Measurements from ENCODE around the gene ADGRV1.
"Not testable (repeated sequence)": the region's sequence is repeated elsewhere in the genome, so short reads cannot be mapped to it uniquely, and the experiment has no call there.

The ADGRV1 gene

DNA sequence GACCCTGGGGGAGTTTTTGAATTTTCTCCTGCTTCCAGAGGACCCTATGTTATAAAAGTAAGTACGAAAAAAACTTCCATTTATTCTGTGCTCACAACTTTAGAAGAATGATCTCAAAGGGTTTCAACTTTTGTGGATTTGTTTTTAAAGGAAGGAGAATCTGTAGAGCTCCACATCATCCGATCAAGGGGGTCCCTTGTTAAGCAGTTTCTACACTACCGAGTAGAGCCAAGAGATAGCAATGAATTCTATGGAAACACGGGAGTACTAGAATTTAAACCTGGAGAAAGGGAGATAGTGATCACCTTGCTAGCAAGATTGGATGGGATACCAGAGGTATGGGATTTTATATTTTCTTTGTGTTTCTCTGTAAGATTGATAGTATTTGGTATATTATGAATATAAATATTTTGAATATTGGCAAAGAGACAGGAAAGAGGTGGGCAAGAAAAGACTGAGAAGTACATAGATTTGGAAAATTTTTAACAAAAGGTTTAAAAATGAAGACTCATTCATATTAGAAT, 84.2 kb downstream of the ADGRV1 start:
- H3K4me1 ChIP-seq (ENCODE audit: control insufficient read depth, insufficient read depth, low read length) = no peaks in the 10 kb centered on the region
- no peaks in the 10 kb centered on the region for H3K27me3 ChIP-seq (ENCODE audit: control insufficient read depth, insufficient read depth, low read length, poor library complexity, severe bottlenecking)
- H3K9me3 ChIP-seq (ENCODE audit: control insufficient read depth, low read length) = no peaks in the 10 kb centered on the region
- no peak overlapping the region for H3K4me3 ChIP-seq (ENCODE audit: insufficient read depth, low read depth, low read length)
- no peak overlapping the region for H3K27ac ChIP-seq (ENCODE audit: insufficient read depth, low read depth, low read length, poor library complexity, severe bottlenecking)
- H3K36me3 ChIP-seq (ENCODE audit: control insufficient read depth, insufficient read depth, low read length) = no peaks in the 10 kb centered on the region
- WGBS, 2 experiments = 96 to 98% methylated on average over 3 to 4 of the region's 4 CpGs

DNA sequence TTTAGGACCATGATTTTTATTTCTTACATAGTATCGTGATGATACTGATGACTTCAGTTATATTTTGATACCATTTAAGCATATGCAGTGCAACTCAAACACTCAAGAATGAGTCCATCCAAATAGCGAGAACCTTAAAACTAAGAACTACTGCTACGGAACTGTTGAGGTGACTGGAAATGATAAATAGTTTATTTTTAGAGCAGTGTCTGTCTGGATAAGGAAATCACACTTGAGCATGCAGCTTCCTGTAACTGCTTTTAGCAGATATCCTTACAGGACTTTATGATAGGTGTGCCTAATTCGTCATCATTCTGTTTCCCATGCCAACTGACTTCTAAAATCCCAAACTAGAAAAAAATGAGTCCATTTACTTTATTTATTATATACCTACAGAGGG, 85.5 kb downstream of the ADGRV1 start:
- Histone ChIP-seq H3K4me3 (ENCODE audit: insufficient read depth, low read depth, low read length) (no peak overlapping the region), H3K9me3 (ENCODE audit: control insufficient read depth, low read length) (no peaks in the 10 kb centered on the region), H3K36me3 (ENCODE audit: control insufficient read depth, insufficient read depth, low read length) (no peaks in the 10 kb centered on the region), H3K27me3 (ENCODE audit: control insufficient read depth, insufficient read depth, low read length, poor library complexity, severe bottlenecking) (no peaks in the 10 kb centered on the region), H3K27ac (ENCODE audit: insufficient read depth, low read depth, low read length, poor library complexity, severe bottlenecking) (no peak overlapping the region), H3K4me1 (ENCODE audit: control insufficient read depth, insufficient read depth, low read length) (no peaks in the 10 kb centered on the region)
- 78 to 94% methylated on average over 3 of the region's 4 CpGs for WGBS, 2 experiments

DNA sequence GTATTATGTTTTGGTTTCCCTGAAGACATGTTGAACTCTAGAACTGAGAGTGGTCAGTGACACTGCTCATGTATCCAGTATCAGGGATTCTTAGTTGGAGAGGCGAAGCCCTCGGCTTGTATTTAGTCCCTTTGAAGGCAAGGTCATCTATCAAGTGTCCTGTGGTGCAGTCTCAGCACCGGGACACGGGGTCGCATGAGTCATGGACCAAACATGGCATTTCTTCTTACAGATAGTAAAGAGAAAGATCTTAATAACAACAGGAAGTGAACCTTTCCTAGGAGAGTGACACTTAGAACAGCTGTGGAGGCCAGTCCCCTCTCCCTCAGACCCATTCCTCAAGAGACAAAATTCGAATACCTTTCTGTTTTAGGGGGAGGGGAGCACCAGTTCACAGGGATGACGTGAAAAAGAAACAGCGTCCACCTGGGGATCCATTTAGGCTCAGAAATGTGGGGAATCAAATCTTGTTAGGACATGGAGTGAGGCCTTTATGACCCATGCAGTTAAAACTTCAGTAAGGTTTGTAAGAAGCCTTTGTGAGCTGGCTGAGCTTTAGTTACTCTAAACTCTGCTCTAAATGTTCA, 86.5 kb downstream of the ADGRV1 start:
- WGBS, 2 experiments = 46 to 58% methylated on average over 8 of the region's 8 CpGs
- H3K4me1 ChIP-seq (ENCODE audit: control insufficient read depth, insufficient read depth, low read length) = no peaks in the 10 kb centered on the region
- no peaks in the 10 kb centered on the region for H3K27me3 ChIP-seq (ENCODE audit: control insufficient read depth, insufficient read depth, low read length, poor library complexity, severe bottlenecking)
- no peak overlapping the region for H3K4me3 ChIP-seq (ENCODE audit: insufficient read depth, low read depth, low read length)
- H3K36me3 ChIP-seq (ENCODE audit: control insufficient read depth, insufficient read depth, low read length) = no peaks in the 10 kb centered on the region
- H3K27ac ChIP-seq (ENCODE audit: insufficient read depth, low read depth, low read length, poor library complexity, severe bottlenecking) = no peak overlapping the region
- H3K9me3 ChIP-seq (ENCODE audit: control insufficient read depth, low read length) = no peaks in the 10 kb centered on the region

DNA sequence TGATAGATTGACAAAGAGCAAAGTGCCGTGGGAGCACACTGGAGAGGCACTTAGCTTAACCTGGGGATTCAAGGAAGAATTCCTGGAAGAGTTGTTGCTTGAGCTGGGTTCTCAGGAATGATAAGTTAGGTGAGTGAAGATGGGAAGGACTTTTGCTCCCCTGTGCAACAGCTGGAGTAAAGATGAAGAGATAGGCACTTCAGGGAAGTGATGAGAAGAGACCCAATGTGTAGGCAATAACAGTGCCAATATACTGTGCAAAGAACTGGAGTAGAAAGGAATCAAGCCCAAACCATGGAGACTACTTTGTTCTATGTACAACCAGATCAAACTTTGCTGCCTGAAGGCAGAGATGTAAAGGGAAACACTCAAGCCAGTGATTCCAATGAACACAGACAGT, 92.2 kb downstream of the ADGRV1 start:
- Histone ChIP-seq H3K4me3 (ENCODE audit: insufficient read depth, low read depth, low read length) (no peak overlapping the region), H3K9me3 (ENCODE audit: control insufficient read depth, low read length) (no peaks in the 10 kb centered on the region), H3K36me3 (ENCODE audit: control insufficient read depth, insufficient read depth, low read length) (peaks cover 3% of the 10 kb centered on the region), H3K27me3 (ENCODE audit: control insufficient read depth, insufficient read depth, low read length, poor library complexity, severe bottlenecking) (no peaks in the 10 kb centered on the region), H3K4me1 (ENCODE audit: control insufficient read depth, insufficient read depth, low read length) (no peaks in the 10 kb centered on the region), H3K27ac (ENCODE audit: insufficient read depth, low read depth, low read length, poor library complexity, severe bottlenecking) (no peak overlapping the region)
- WGBS, 2 experiments = 90 to 94% methylated on average over 1 of the region's 1 CpG

DNA sequence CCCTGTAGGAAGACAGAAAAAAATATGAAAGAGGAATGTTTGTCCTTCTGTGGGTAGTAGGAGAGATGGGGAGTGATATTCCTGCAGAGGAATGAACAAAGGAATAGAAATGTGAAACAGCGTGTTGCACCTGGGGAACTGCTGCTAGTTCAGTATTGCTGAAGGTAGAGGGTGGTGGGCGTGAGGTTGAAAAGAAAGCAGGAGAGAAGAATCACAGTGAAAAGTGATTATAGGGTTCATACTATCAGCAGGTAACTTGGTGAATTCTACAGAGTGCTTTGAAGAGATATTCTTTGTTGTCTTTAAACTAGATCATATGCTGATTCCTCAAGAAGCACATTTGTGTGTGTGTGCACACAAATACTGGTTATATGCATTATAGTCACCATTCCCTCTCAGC, 95.6 kb downstream of the ADGRV1 start:
- H3K4me1 ChIP-seq (ENCODE audit: control insufficient read depth, insufficient read depth, low read length) = no peaks in the 10 kb centered on the region
- H3K27ac ChIP-seq (ENCODE audit: insufficient read depth, low read depth, low read length, poor library complexity, severe bottlenecking) = no peak overlapping the region
- H3K4me3 ChIP-seq (ENCODE audit: insufficient read depth, low read depth, low read length) = no peak overlapping the region
- 94 to 96% methylated on average over 2 of the region's 2 CpGs for WGBS, 2 experiments
- no peaks in the 10 kb centered on the region for H3K9me3 ChIP-seq (ENCODE audit: control insufficient read depth, low read length)
- H3K27me3 ChIP-seq (ENCODE audit: control insufficient read depth, insufficient read depth, low read length, poor library complexity, severe bottlenecking) = no peaks in the 10 kb centered on the region
- peaks cover 3% of the 10 kb centered on the region for H3K36me3 ChIP-seq (ENCODE audit: control insufficient read depth, insufficient read depth, low read length)

DNA sequence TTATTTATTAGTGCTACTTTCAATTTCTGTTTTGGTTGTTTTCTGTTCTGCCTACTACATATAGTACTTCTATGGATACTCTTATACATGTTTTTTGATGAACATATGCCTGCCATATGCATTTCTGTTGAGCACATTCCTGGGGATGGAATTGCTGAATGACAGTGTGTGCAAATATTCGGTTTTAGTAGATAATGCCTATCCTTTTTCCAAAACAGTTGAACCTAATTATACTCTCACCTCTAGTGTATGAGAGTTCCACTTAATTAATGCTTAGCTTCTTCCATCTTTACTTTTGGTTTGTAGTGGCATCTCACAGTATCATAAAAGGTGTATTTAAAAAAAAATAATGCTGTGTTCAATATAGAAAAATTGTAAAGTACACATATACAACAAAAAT, 96.8 kb downstream of the ADGRV1 start:
- H3K4me1 ChIP-seq (ENCODE audit: control insufficient read depth, insufficient read depth, low read length) = no peaks in the 10 kb centered on the region
- peaks cover 3% of the 10 kb centered on the region for H3K36me3 ChIP-seq (ENCODE audit: control insufficient read depth, insufficient read depth, low read length)
- H3K27me3 ChIP-seq (ENCODE audit: control insufficient read depth, insufficient read depth, low read length, poor library complexity, severe bottlenecking) = no peaks in the 10 kb centered on the region
- H3K4me3 ChIP-seq (ENCODE audit: insufficient read depth, low read depth, low read length) = no peak overlapping the region
- no peak overlapping the region for H3K27ac ChIP-seq (ENCODE audit: insufficient read depth, low read depth, low read length, poor library complexity, severe bottlenecking)
- WGBS, 2 experiments = 88 to 100% methylated on average over 1 of the region's 1 CpG
- H3K9me3 ChIP-seq (ENCODE audit: control insufficient read depth, low read length) = no peaks in the 10 kb centered on the region

DNA sequence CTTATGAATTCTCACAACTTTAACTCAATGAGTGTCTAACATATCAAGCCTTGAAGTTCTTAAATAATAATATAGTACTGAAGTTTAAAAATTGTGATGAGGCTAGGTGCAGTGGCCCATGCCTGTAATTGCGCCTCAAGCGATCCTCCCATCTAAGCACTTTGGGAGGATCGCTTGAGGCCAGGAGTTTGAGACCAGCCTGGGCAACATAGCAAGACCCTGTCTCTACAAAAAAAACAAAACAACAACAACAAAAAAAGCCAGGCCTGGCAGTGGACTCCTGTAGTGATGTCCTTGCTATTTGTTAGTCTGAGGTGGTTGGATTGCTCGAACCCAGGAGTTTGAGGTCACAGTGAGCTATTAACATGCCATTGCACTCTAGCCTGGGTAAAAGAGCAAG, 98.4 kb downstream of the ADGRV1 start:
- peaks cover 3% of the 10 kb centered on the region for H3K36me3 ChIP-seq (ENCODE audit: control insufficient read depth, insufficient read depth, low read length)
- H3K4me3 ChIP-seq (ENCODE audit: insufficient read depth, low read depth, low read length) = no peak overlapping the region
- 95% methylated on average over 4 of the region's 4 CpGs for WGBS, 2 experiments
- H3K27ac ChIP-seq (ENCODE audit: insufficient read depth, low read depth, low read length, poor library complexity, severe bottlenecking) = no peak overlapping the region
- no peaks in the 10 kb centered on the region for H3K4me1 ChIP-seq (ENCODE audit: control insufficient read depth, insufficient read depth, low read length)
- H3K9me3 ChIP-seq (ENCODE audit: control insufficient read depth, low read length) = no peaks in the 10 kb centered on the region
- no peaks in the 10 kb centered on the region for H3K27me3 ChIP-seq (ENCODE audit: control insufficient read depth, insufficient read depth, low read length, poor library complexity, severe bottlenecking)

DNA sequence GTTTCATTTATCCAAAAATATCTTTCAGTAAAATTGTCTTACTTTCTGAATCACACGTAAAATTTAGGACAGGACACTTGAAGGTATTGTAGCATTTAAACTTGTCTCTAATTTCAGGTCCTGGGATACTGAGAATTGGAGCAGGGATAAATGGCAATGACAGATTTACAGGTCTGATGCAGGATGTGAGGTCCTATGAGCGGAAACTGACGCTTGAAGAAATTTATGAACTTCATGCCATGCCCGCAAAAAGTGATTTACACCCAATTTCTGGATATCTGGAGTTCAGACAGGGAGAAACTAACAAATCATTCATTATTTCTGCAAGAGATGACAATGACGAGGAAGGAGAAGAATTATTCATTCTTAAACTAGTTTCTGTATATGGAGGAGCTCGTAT, 99.2 kb downstream of the ADGRV1 start:
- no peaks in the 10 kb centered on the region for H3K27me3 ChIP-seq (ENCODE audit: control insufficient read depth, insufficient read depth, low read length, poor library complexity, severe bottlenecking)
- no peaks in the 10 kb centered on the region for H3K36me3 ChIP-seq (ENCODE audit: control insufficient read depth, insufficient read depth, low read length)
- H3K27ac ChIP-seq (ENCODE audit: insufficient read depth, low read depth, low read length, poor library complexity, severe bottlenecking) = no peak overlapping the region
- no peaks in the 10 kb centered on the region for H3K4me1 ChIP-seq (ENCODE audit: control insufficient read depth, insufficient read depth, low read length)
- no peak overlapping the region for H3K4me3 ChIP-seq (ENCODE audit: insufficient read depth, low read depth, low read length)
- WGBS, 2 experiments = 96 to 99% methylated on average over 5 to 6 of the region's 6 CpGs
- no peaks in the 10 kb centered on the region for H3K9me3 ChIP-seq (ENCODE audit: control insufficient read depth, low read length)

DNA sequence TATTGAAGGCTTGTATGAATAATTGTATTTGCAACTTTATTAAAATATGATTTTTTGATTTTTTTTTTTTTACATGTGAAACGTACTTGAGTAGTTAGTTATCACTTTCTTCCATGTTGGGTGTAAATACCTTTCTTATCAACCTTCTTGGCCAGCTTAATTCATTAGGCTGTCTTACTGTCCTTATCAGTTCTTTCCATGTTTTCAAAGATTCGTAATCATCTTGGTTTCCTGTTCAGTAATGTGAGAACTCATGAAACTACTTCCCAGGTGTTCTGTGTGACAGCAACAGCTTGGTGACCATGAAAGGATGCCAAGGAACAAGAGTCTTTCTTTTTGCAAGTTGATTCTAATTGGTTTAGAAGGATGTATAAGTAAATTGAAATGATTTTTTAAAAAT, 100.0 kb downstream of the ADGRV1 start:
- no peaks in the 10 kb centered on the region for H3K36me3 ChIP-seq (ENCODE audit: control insufficient read depth, insufficient read depth, low read length)
- no peak overlapping the region for H3K4me3 ChIP-seq (ENCODE audit: insufficient read depth, low read depth, low read length)
- H3K27ac ChIP-seq (ENCODE audit: insufficient read depth, low read depth, low read length, poor library complexity, severe bottlenecking) = no peak overlapping the region
- WGBS, 2 experiments = 89 to 99% methylated on average over 2 of the region's 2 CpGs
- H3K9me3 ChIP-seq (ENCODE audit: control insufficient read depth, low read length) = no peaks in the 10 kb centered on the region
- H3K27me3 ChIP-seq (ENCODE audit: control insufficient read depth, insufficient read depth, low read length, poor library complexity, severe bottlenecking) = no peaks in the 10 kb centered on the region
- H3K4me1 ChIP-seq (ENCODE audit: control insufficient read depth, insufficient read depth, low read length) = no peaks in the 10 kb centered on the region

DNA sequence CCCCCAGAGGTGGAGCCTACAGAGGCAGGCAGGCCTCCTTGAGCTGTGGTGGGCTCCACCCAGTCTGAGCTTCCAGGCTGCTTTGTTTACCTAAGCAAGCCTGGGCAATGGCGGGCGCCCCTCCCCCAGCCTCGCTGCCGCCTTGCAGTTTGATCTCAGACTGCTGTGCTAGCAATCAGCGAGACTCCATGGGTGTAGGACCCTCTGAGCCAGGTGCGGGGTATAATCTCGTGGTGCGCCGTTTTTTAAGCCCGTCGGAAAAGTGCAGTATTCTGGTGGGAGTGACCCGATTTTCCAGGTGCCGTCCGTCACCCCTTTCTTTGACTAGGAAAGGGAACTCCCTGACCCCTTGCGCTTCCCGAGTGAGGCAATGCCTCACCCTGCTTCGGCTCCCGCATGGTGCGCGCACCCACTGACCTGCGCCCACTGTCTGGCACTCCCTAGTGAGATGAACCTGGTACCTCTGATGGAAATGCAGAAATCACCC, 109.5 kb downstream of the ADGRV1 start:
- H3K36me3 ChIP-seq (ENCODE audit: control insufficient read depth, insufficient read depth, low read length); H3K27me3 ChIP-seq (ENCODE audit: control insufficient read depth, insufficient read depth, low read length, poor library complexity, severe bottlenecking); H3K27ac ChIP-seq (ENCODE audit: insufficient read depth, low read depth, low read length, poor library complexity, severe bottlenecking); H3K4me1 ChIP-seq (ENCODE audit: control insufficient read depth, insufficient read depth, low read length); H3K9me3 ChIP-seq (ENCODE audit: control insufficient read depth, low read length); H3K4me3 ChIP-seq (ENCODE audit: insufficient read depth, low read depth, low read length): not testable (repeated sequence)
- 49 to 51% methylated on average over 18 to 21 of the region's 21 CpGs for WGBS, 2 experiments

DNA sequence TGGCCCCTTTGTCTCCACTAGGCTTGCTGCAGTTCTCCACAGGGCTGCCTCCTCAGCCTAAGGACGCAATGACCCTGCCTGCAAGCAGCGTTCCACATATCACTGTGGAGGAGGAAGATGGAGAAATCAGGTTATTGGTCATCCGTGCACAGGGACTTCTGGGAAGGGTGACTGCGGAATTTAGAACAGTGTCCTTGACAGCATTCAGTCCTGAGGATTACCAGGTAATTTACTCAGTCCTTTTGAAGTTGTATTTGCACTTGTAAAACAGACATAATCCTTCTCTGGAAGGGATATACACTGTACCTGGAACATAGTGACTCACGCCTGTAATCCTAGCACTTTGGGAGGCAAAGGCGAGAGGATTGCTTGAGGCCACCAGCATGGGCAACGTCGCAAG, 116.6 kb downstream of the ADGRV1 start:
- Histone ChIP-seq H3K4me1 (ENCODE audit: control insufficient read depth, insufficient read depth, low read length) (no peaks in the 10 kb centered on the region), H3K27ac (ENCODE audit: insufficient read depth, low read depth, low read length, poor library complexity, severe bottlenecking) (no peak overlapping the region), H3K9me3 (ENCODE audit: control insufficient read depth, low read length) (no peaks in the 10 kb centered on the region), H3K27me3 (ENCODE audit: control insufficient read depth, insufficient read depth, low read length, poor library complexity, severe bottlenecking) (no peaks in the 10 kb centered on the region), H3K4me3 (ENCODE audit: insufficient read depth, low read depth, low read length) (no peak overlapping the region), H3K36me3 (ENCODE audit: control insufficient read depth, insufficient read depth, low read length) (no peaks in the 10 kb centered on the region)
- WGBS, 2 experiments = 89 to 90% methylated on average over 8 of the region's 8 CpGs

Measured in ectodermal cell (in vitro differentiated cells).